GM12892 (cell line): Measurements from ENCODE around the gene CFB.

Experiments
- POLR2A ChIP-seq: IDR thresholded peaks from 2 replicates; pipeline ENCODE4 v1.6.1; 2011; ENCODE audit warnings: low read depth, low read length, control low read depth
- POLR2AphosphoS5 ChIP-seq: IDR thresholded peaks from 2 replicates; pipeline ENCODE4 v1.6.1; 2011; ENCODE audit warnings: low read depth, low read length, control low read depth
- TAF1 ChIP-seq: IDR thresholded peaks from 2 replicates; pipeline ENCODE4 v1.6.1; 2011; ENCODE audit warnings: low read depth, mild to moderate bottlenecking, control low read depth, low read length, borderline replicate concordance

DNA sequence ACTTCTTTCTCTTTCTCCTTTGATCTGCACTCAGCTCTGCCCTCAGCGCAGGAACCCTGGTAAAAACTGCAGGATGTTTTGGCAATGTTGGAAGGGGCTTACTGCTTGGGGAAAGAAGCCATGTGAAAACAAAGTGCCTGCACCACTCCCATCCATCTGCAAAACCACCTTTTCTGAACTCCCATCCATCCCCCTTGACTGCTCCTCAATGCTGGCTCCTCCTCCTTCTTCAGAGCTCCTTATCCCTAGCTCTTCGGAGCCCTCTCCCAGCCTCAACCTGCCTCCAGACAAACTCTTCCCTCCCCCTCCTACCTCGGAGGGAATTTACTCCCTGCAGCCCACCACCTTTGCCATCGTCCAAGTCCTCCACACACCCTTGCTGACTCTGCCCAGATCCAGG lies 39.8 kb upstream of the CFB start:
- no peak for TF ChIP-seq POLR2A
- no peak for TF ChIP-seq TAF1
- TF ChIP-seq POLR2AphosphoS5 = no peak
